ENCODE measurements around the gene DNAJC8.

- TF ChIP-seq YY1 (IDR thresholded peaks at IDR 0.05; ENCODE audit: insufficient read depth, insufficient read length) (no peak), ZNF274 (IDR thresholded peaks at IDR 0.05; ENCODE audit: low read depth, low read length) (no peak)
These were observed 46.9 kb upstream of the DNAJC8 start for GRCh38 chr1:28279721-28280120.
